Parathyroid adenoma (tissue), 2 donors: ENCODE data around the gene GPR42.

Experiments
- H2AFZ ChIP-seq: fragments of 300-600 bp; sonication (generic); one replicate; pipeline ENCODE4 v1.7.0; 2017; ENCODE audit warnings: antibody characterized with exemption, mild to moderate bottlenecking
- H3K27ac ChIP-seq: fragments of 300-600 bp; sonication (generic); one replicate; pipeline ENCODE4 v1.7.0; 2017
- H3K27me3 ChIP-seq: fragments of 300-600 bp; sonication (generic); one replicate; pipeline ENCODE4 v1.7.0; 2017; ENCODE audit warnings: low read length; ENCODE audit not compliant: control insufficient read depth, insufficient read depth
- H3K36me3 ChIP-seq: fragments of 300-600 bp; sonication (generic); one replicate; pipeline ENCODE4 v1.7.0; 2017; ENCODE audit warnings: low read length; ENCODE audit not compliant: control insufficient read depth, insufficient read depth
- H3K4me1 ChIP-seq: fragments of 300-600 bp; sonication (generic); one replicate; pipeline ENCODE4 v1.7.0; 2017; ENCODE audit warnings: control low read depth
- H3K4me2 ChIP-seq: fragments of 300-600 bp; sonication (generic); one replicate; pipeline ENCODE4 v1.7.0; 2017; ENCODE audit warnings: low read length
- H3K4me3 ChIP-seq: fragments of 300-600 bp; sonication (generic); one replicate; pipeline ENCODE4 v1.7.0; 2017; ENCODE audit warnings: low read depth, low read length
- H3K79me2 ChIP-seq: fragments of 300-600 bp; sonication (generic); one replicate; pipeline ENCODE4 v1.7.0; 2017; ENCODE audit warnings: control low read depth
- H3K9ac ChIP-seq: fragments of 300-600 bp; sonication (generic); one replicate; pipeline ENCODE4 v1.7.0; 2017; ENCODE audit warnings: mild to moderate bottlenecking
- H3K9me3 ChIP-seq: fragments of 300-600 bp; sonication (generic); one replicate; pipeline ENCODE4 v1.7.0; 2017; ENCODE audit warnings: low read length; ENCODE audit not compliant: control insufficient read depth
- TF ChIP-seq, protein P1 (sequence below): fragments of 300-600 bp; sonication (generic); IDR thresholded peaks from one replicate; pipeline ENCODE4 v1.7.0; 2017; ENCODE audit warnings: antibody characterized with exemption, mild to moderate bottlenecking
- donor health status: primary hyperparathyroidism.

The GPR42 gene

DNA sequence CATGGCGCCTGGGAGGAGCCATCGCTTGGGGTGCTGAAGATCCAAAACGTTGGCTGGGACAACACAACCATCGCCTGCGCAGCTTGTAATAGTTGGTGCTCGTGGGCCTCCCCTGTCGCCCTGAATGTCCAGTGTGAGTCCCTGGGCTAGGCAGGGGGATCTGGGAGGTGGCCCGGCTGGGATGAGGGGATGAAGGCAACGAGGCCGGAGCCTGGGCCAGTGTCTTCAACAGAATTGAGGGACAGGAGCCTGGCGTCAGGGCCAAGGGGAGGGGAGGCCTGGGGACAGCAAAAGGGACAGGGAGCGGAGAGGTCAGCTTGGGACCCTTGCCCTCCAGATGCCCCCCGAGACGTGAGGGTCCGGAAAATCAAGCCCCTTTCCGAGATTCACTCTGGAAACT, 29.9 kb upstream of the GPR42 start:
- H3K4me3 ChIP-seq, result no peak overlapping the region
- H3K27ac ChIP-seq, result no peak overlapping the region
- H3K79me2 ChIP-seq, result no peaks in the 10 kb centered on the region
- no peak overlapping the region for H3K9ac ChIP-seq
- no peaks in the 10 kb centered on the region for H3K36me3 ChIP-seq
- H2AFZ ChIP-seq, result no peak overlapping the region
- TF ChIP-seq, protein P1, sequence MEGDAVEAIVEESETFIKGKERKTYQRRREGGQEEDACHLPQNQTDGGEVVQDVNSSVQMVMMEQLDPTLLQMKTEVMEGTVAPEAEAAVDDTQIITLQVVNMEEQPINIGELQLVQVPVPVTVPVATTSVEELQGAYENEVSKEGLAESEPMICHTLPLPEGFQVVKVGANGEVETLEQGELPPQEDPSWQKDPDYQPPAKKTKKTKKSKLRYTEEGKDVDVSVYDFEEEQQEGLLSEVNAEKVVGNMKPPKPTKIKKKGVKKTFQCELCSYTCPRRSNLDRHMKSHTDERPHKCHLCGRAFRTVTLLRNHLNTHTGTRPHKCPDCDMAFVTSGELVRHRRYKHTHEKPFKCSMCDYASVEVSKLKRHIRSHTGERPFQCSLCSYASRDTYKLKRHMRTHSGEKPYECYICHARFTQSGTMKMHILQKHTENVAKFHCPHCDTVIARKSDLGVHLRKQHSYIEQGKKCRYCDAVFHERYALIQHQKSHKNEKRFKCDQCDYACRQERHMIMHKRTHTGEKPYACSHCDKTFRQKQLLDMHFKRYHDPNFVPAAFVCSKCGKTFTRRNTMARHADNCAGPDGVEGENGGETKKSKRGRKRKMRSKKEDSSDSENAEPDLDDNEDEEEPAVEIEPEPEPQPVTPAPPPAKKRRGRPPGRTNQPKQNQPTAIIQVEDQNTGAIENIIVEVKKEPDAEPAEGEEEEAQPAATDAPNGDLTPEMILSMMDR, result no peak
- no peak overlapping the region for H3K4me2 ChIP-seq
- no peaks in the 10 kb centered on the region for H3K9me3 ChIP-seq
- H3K27me3 ChIP-seq, result no peaks in the 10 kb centered on the region
- H3K4me1 ChIP-seq, result no peaks in the 10 kb centered on the region

DNA sequence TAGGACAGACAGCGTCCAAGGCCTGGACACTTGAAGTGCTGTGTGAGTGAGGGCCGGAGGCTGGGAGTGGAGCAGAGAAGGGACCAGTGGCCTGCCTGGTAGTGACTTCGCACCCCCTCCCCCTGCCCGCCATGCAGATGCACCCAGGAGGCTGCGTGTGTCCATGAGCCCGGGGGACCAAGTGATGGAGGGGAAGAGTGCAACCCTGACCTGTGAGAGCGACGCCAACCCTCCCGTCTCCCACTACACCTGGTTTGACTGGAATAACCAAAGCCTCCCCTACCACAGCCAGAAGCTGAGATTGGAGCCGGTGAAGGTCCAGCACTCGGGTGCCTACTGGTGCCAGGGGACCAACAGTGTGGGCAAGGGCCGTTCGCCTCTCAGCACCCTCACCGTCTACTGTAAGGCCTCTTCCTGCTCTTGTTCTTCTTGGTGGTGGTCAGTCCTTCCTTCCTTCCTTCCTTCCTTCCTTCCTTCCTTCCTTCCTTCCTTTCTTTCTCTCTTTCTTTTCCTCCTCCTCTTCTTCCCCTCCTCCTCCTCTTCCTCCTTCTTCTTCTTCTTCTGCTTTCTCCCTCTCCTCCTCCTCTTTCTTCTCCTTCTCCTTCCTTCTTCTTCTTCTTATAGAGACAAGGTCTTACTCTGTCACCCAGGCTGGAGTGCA, 29.2 kb upstream of the GPR42 start:
- Histone ChIP-seq H3K27me3 (no peaks in the 10 kb centered on the region), H3K4me1 (no peaks in the 10 kb centered on the region), H3K9ac (no peak overlapping the region), H2AFZ (no peak overlapping the region), H3K79me2 (no peaks in the 10 kb centered on the region), H3K27ac (no peak overlapping the region), H3K4me2 (no peak overlapping the region), H3K4me3 (no peak overlapping the region), H3K9me3 (no peaks in the 10 kb centered on the region), H3K36me3 (no peaks in the 10 kb centered on the region)
- TF ChIP-seq, protein P1, result no peak

DNA sequence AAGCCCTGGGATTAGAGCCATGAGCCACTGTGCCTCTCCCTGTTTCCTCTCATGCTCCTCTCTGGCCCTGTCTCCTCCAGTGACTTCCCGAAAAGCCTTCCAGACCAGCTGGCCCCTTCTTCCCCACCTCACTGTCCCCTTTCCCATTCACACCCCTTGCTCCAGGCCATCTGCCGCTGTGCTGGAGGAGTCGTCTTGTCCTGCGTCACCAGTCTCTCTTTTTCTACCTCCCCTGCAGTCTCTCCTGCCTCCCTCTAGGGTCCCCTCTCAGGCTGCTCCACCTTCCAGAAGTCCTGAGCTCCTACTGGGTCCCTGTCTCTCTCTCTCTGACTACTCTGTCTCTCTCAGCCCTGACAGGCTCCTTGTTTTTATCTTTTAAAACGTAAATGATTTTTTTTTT, 28.4 kb upstream of the GPR42 start:
- Histone ChIP-seq H3K36me3 (no peaks in the 10 kb centered on the region), H2AFZ (no peak overlapping the region), H3K27ac (no peak overlapping the region), H3K79me2 (no peaks in the 10 kb centered on the region), H3K27me3 (no peaks in the 10 kb centered on the region), H3K9me3 (no peaks in the 10 kb centered on the region), H3K9ac (no peak overlapping the region), H3K4me1 (peaks cover 3% of the 10 kb centered on the region), H3K4me2 (no peak overlapping the region), H3K4me3 (no peak overlapping the region)
- TF ChIP-seq, protein P1, result no peak

DNA sequence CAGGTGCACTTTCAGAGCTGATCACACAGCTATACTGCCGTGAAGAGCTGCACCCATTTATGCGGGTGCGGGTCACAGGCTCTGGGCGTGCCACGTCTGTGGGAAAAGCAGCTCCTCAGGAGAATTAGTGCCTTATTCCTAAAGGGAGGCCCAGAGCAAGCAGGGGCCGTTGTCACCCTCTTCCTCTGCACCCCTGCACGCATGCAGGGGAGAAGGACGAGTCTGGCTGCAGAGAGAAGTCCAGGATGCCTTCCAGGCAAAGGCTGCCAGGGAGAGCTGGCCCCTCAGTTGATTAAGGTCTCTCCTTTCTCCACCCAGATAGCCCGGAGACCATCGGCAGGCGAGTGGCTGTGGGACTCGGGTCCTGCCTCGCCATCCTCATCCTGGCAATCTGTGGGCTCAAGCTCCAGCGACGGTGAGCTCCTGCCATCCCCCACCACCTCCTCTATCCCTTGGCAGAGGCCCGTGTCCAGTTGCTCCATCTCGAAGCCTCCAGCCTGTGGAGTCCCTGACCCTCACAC, 26.3 kb upstream of the GPR42 start:
- Histone ChIP-seq H3K4me1 (peaks cover 20% of the 10 kb centered on the region), H3K9me3 (no peaks in the 10 kb centered on the region), H3K27ac (no peak overlapping the region), H3K27me3 (no peaks in the 10 kb centered on the region), H3K4me3 (no peak overlapping the region), H3K79me2 (no peaks in the 10 kb centered on the region), H3K4me2 (no peak overlapping the region), H2AFZ (no peak overlapping the region), H3K9ac (no peak overlapping the region), H3K36me3 (no peaks in the 10 kb centered on the region)
- TF ChIP-seq, protein P1, result no peak

DNA sequence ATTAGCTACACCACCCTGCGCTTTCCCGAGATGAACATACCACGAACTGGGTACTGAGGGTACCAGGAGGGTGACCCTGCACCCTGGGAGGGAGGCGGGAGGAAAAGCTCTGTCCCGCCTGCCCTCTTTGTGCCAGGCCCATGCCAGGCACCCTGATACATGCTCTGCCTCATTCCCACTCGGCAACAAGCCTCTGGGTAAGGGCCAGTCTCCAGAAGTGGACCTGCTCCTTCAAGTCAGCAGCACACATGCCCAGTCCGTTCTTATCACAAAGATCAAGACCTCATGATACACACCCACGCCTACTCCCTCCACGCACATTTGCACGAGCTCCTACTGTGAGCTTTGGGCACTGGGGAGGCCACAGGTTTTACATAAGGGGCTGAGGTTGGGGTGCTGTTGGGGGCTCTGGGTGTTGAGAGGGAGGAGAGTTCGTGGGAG, 25.2 kb upstream of the GPR42 start:
- Histone ChIP-seq H3K9me3 (no peaks in the 10 kb centered on the region), H3K27ac (no peak overlapping the region), H3K36me3 (no peaks in the 10 kb centered on the region), H3K9ac (no peak overlapping the region), H2AFZ (no peak overlapping the region), H3K79me2 (no peaks in the 10 kb centered on the region), H3K4me2 (no peak overlapping the region), H3K4me3 (no peak overlapping the region), H3K27me3 (no peaks in the 10 kb centered on the region), H3K4me1 (peaks cover 20% of the 10 kb centered on the region)
- TF ChIP-seq, protein P1, result no peak
